ENCODE measurements around the gene DAG1. TPM values are rescaled to one million over a fixed set of nuclear protein-coding genes. Genes with fewer than 3 reads are reported as not detected.
"Not testable (repeated sequence)": the region's sequence is repeated elsewhere in the genome, so short reads cannot be mapped to it uniquely, and the experiment has no call there.

DAG1 gene
- total RNA-seq, 1 donor from 2014 or later, result 67.5 TPM

GRCh38 chr3:49495023-49495422, 25.0 kb downstream of the DAG1 start:
- Mint-ChIP-seq H3K4me1 (peaks cover 4% of the 10 kb centered on the region), H3K27ac (no peak overlapping the region), H3K27me3 (ENCODE audit: insufficient read depth, low read depth) (no peaks in the 10 kb centered on the region), H3K4me3 (no peak overlapping the region), H3K36me3 (peaks cover 11% of the 10 kb centered on the region), H3K9me3 (no peaks in the 10 kb centered on the region)
- Histone ChIP-seq H3K4me3 (no peak overlapping the region), H3K9ac (no peak overlapping the region), H3K27ac (no peak overlapping the region), H3K36me3 (no peaks in the 10 kb centered on the region), H3K27me3 (no peaks in the 10 kb centered on the region), H3K9me3 (ENCODE audit: low read depth) (no peaks in the 10 kb centered on the region), H3F3A (ENCODE audit: low read depth) (no peaks in the 10 kb centered on the region), H3K4me1 (no peaks in the 10 kb centered on the region), H3K79me2 (ENCODE audit: low read depth) (peaks cover 97% of the 10 kb centered on the region), H3K4me2 (no peak overlapping the region), H4K20me1 (ENCODE audit: low read depth) (peaks cover 34% of the 10 kb centered on the region), H2AFZ (replicated peaks) (no peak overlapping the region)
- TF ChIP-seq EZH2phosphoT487 (IDR thresholded peaks at IDR 0.05), result no peak
- TF ChIP-seq CTCF (IDR thresholded peaks at IDR 0.05), result no peak
- TF ChIP-seq EZH2 (IDR thresholded peaks at IDR 0.05), result no peak
- no peak for DNase-seq (ENCODE audit: low spot score)

GRCh38 chr3:49496845-49497244, 26.8 kb downstream of the DAG1 start:
- not testable (repeated sequence) for H3K4me1 ChIP-seq; H3K9ac ChIP-seq; H3F3A ChIP-seq (ENCODE audit: low read depth); H3K27me3 Mint-ChIP-seq (ENCODE audit: insufficient read depth, low read depth); H3K9me3 Mint-ChIP-seq; H3K27ac ChIP-seq; H3K27me3 ChIP-seq; H3K27ac Mint-ChIP-seq; H3K4me2 ChIP-seq; H3K36me3 ChIP-seq; H3K4me3 ChIP-seq; H2AFZ ChIP-seq (replicated peaks); H3K9me3 ChIP-seq (ENCODE audit: low read depth); H3K4me3 Mint-ChIP-seq; H3K4me1 Mint-ChIP-seq; DNase-seq (ENCODE audit: low spot score)
- peaks cover 96% of the 10 kb centered on the region for H3K79me2 ChIP-seq (ENCODE audit: low read depth)
- peaks cover 34% of the 10 kb centered on the region for H4K20me1 ChIP-seq (ENCODE audit: low read depth)
- H3K36me3 Mint-ChIP-seq, result peaks cover 13% of the 10 kb centered on the region

GRCh38 chr3:49497606-49498005, 27.5 kb downstream of the DAG1 start:
- Histone ChIP-seq H3K4me2 (no peak overlapping the region), H3F3A (ENCODE audit: low read depth) (no peaks in the 10 kb centered on the region), H3K79me2 (ENCODE audit: low read depth) (peaks cover 94% of the 10 kb centered on the region), H3K9ac (no peak overlapping the region), H3K9me3 (ENCODE audit: low read depth) (no peaks in the 10 kb centered on the region), H3K27me3 (no peaks in the 10 kb centered on the region), H3K27ac (no peak overlapping the region), H3K4me3 (no peak overlapping the region), H4K20me1 (ENCODE audit: low read depth) (peaks cover 34% of the 10 kb centered on the region), H3K4me1 (no peaks in the 10 kb centered on the region), H2AFZ (replicated peaks) (no peak overlapping the region), H3K36me3 (no peaks in the 10 kb centered on the region)
- Mint-ChIP-seq H3K4me3 (no peak overlapping the region), H3K4me1 (peaks cover 4% of the 10 kb centered on the region), H3K9me3 (no peaks in the 10 kb centered on the region), H3K27me3 (ENCODE audit: insufficient read depth, low read depth) (no peaks in the 10 kb centered on the region), H3K36me3 (peaks cover 18% of the 10 kb centered on the region), H3K27ac (no peak overlapping the region)
- TF ChIP-seq EZH2phosphoT487 (IDR thresholded peaks at IDR 0.05) (no peak), CTCF (IDR thresholded peaks at IDR 0.05) (no peak), EZH2 (IDR thresholded peaks at IDR 0.05) (no peak)
- DNase-seq (ENCODE audit: low spot score), result no peak

- Mint-ChIP-seq H3K27ac (peak overlapping the region; percentile 73), H3K36me3 (peaks cover 15% of the 10 kb centered on the region), H3K27me3 (ENCODE audit: insufficient read depth, low read depth) (no peaks in the 10 kb centered on the region), H3K4me3 (no peak overlapping the region), H3K4me1 (peaks cover 4% of the 10 kb centered on the region), H3K9me3 (no peaks in the 10 kb centered on the region)
- no peak for DNase-seq (ENCODE audit: low spot score)
- Histone ChIP-seq H4K20me1 (ENCODE audit: low read depth) (peaks cover 35% of the 10 kb centered on the region), H3K79me2 (ENCODE audit: low read depth) (peaks cover 96% of the 10 kb centered on the region), H3K36me3 (no peaks in the 10 kb centered on the region), H3K4me1 (no peaks in the 10 kb centered on the region), H3K27ac (no peak overlapping the region), H3K9ac (no peak overlapping the region), H2AFZ (replicated peaks) (no peak overlapping the region), H3F3A (ENCODE audit: low read depth) (no peaks in the 10 kb centered on the region), H3K4me3 (no peak overlapping the region), H3K27me3 (no peaks in the 10 kb centered on the region), H3K9me3 (ENCODE audit: low read depth) (no peaks in the 10 kb centered on the region), H3K4me2 (no peak overlapping the region)
- TF ChIP-seq EZH2phosphoT487 (IDR thresholded peaks at IDR 0.05), result no peak
- TF ChIP-seq EZH2 (IDR thresholded peaks at IDR 0.05), result no peak
- TF ChIP-seq CTCF (IDR thresholded peaks at IDR 0.05), result no peak
Measured at GRCh38 chr3:49498239-49498638, 28.2 kb downstream of the DAG1 start.
